ENCODE data around the gene SLC5A5.
A peak's percentile ranks its signal among the peaks of the same experiment; 100 is the strongest.

The SLC5A5 gene

GRCh38 chr19:17847538-17848366 is 24.0 kb upstream of the SLC5A5 start, which contains the start of gene JAK3:
JAK3 (minus strand) TSS chr19:17847982; CDS start chr19:17844417, 3,565 bp downstream.
- DNase-seq, result peak; percentile 90 to 91

- DNase-seq, result no peak
These were observed 23.0 kb upstream of the SLC5A5 start for GRCh38 chr19:17848595-17849292.

GRCh38 chr19:17854061-17854460 is 17.7 kb upstream of the SLC5A5 start:
- no peak for DNase-seq

GRCh38 chr19:17855280-17856152 is 16.2 kb upstream of the SLC5A5 start:
- peak; percentile 87 to 93 for DNase-seq

- peak; percentile 98 to 99 for DNase-seq
These were observed 12.0 kb upstream of the SLC5A5 start, which contains the start of gene RPL18A for GRCh38 chr19:17859533-17860330. RPL18A (plus strand) TSS chr19:17859910; CDS start chr19:17859957, 47 bp downstream.

GRCh38 chr19:17860331-17860992 is 11.3 kb upstream of the SLC5A5 start:
- no peak for DNase-seq

GRCh38 chr19:17860993-17861360 is 10.8 kb upstream of the SLC5A5 start:
- no peak for DNase-seq

- no peak for DNase-seq
These were observed 10.0 kb upstream of the SLC5A5 start for GRCh38 chr19:17861542-17862402.

GRCh38 chr19:17862711-17863519 is 8.8 kb upstream of the SLC5A5 start:
- no peak for DNase-seq

GRCh38 chr19:17863520-17864182 is 8.1 kb upstream of the SLC5A5 start:
- DNase-seq, result no peak

GRCh38 chr19:17865364-17866311 is 6.1 kb upstream of the SLC5A5 start:
- no peak for DNase-seq

- DNase-seq, result no peak
These were observed 5.3 kb upstream of the SLC5A5 start for GRCh38 chr19:17866312-17866963.

GRCh38 chr19:17866964-17867486 is 4.7 kb upstream of the SLC5A5 start:
- no peak for DNase-seq

- no peak for DNase-seq
These were observed 3.1 kb upstream of the SLC5A5 start for GRCh38 chr19:17868669-17869068.

GRCh38 chr19:17869114-17869608 is 2.6 kb upstream of the SLC5A5 start:
- no peak for DNase-seq

GRCh38 chr19:17871032-17871877 is 490 bp upstream of the SLC5A5 start:
- no peak for DNase-seq
